ENCODE data around the gene NEUROD6.

GRCh38 chr7:31335161-31335856 lies 5.2 kb downstream of the NEUROD6 start:
- TF ChIP-seq ZNF707 (tag by site-specific recombination; IDR thresholded peaks at IDR 0.05) (no peak), ZNF660 (tag by site-specific recombination; IDR thresholded peaks at IDR 0.05) (no peak), TCF7L2 (IDR thresholded peaks at IDR 0.05; ENCODE audit: borderline replicate concordance, low read depth, low read length) (no peak), ZBTB7A (tag by site-specific recombination; IDR thresholded peaks at IDR 0.05; ENCODE audit: low read depth) (no peak), REPIN1 (tag by site-specific recombination; IDR thresholded peaks at IDR 0.05; ENCODE audit: low read depth) (no peak), ZNF830 (tag by site-specific recombination; IDR thresholded peaks at IDR 0.05; ENCODE audit: low read depth) (no peak), ZNF596 (tag by site-specific recombination; IDR thresholded peaks at IDR 0.05) (no peak), ZNF600 (tag by site-specific recombination; IDR thresholded peaks at IDR 0.05) (no peak)
- TF ChIP-seq, protein P1, sequence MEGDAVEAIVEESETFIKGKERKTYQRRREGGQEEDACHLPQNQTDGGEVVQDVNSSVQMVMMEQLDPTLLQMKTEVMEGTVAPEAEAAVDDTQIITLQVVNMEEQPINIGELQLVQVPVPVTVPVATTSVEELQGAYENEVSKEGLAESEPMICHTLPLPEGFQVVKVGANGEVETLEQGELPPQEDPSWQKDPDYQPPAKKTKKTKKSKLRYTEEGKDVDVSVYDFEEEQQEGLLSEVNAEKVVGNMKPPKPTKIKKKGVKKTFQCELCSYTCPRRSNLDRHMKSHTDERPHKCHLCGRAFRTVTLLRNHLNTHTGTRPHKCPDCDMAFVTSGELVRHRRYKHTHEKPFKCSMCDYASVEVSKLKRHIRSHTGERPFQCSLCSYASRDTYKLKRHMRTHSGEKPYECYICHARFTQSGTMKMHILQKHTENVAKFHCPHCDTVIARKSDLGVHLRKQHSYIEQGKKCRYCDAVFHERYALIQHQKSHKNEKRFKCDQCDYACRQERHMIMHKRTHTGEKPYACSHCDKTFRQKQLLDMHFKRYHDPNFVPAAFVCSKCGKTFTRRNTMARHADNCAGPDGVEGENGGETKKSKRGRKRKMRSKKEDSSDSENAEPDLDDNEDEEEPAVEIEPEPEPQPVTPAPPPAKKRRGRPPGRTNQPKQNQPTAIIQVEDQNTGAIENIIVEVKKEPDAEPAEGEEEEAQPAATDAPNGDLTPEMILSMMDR (tag by site-specific recombination; IDR thresholded peaks at IDR 0.05) = no peak
- TF ChIP-seq, protein P2, sequence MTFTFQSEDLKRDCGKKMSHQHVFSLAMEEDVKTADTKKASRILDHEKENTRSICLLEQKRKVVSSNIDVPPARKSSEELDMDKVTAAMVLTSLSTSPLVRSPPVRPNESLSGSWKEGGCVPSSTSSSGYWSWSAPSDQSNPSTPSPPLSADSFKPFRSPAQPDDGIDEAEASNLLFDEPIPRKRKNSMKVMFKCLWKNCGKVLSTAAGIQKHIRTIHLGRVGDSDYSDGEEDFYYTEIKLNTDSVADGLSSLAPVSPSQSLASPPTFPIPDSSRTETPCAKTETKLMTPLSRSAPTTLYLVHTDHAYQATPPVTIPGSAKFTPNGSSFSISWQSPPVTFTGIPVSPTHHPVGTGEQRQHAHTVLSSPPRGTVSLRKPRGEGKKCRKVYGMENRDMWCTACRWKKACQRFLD (tag by site-specific recombination; IDR thresholded peaks at IDR 0.05) = no peak
- TF ChIP-seq, protein P3, sequence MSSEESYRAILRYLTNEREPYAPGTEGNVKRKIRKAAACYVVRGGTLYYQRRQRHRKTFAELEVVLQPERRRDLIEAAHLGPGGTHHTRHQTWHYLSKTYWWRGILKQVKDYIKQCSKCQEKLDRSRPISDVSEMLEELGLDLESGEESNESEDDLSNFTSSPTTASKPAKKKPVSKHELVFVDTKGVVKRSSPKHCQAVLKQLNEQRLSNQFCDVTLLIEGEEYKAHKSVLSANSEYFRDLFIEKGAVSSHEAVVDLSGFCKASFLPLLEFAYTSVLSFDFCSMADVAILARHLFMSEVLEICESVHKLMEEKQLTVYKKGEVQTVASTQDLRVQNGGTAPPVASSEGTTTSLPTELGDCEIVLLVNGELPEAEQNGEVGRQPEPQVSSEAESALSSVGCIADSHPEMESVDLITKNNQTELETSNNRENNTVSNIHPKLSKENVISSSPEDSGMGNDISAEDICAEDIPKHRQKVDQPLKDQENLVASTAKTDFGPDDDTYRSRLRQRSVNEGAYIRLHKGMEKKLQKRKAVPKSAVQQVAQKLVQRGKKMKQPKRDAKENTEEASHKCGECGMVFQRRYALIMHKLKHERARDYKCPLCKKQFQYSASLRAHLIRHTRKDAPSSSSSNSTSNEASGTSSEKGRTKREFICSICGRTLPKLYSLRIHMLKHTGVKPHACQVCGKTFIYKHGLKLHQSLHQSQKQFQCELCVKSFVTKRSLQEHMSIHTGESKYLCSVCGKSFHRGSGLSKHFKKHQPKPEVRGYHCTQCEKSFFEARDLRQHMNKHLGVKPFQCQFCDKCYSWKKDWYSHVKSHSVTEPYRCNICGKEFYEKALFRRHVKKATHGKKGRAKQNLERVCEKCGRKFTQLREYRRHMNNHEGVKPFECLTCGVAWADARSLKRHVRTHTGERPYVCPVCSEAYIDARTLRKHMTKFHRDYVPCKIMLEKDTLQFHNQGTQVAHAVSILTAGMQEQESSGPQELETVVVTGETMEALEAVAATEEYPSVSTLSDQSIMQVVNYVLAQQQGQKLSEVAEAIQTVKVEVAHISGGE (tag by site-specific recombination; conservative IDR thresholded peaks at IDR 0.05; ENCODE audit: low read depth) = no peak
- TF ChIP-seq, protein P4, sequence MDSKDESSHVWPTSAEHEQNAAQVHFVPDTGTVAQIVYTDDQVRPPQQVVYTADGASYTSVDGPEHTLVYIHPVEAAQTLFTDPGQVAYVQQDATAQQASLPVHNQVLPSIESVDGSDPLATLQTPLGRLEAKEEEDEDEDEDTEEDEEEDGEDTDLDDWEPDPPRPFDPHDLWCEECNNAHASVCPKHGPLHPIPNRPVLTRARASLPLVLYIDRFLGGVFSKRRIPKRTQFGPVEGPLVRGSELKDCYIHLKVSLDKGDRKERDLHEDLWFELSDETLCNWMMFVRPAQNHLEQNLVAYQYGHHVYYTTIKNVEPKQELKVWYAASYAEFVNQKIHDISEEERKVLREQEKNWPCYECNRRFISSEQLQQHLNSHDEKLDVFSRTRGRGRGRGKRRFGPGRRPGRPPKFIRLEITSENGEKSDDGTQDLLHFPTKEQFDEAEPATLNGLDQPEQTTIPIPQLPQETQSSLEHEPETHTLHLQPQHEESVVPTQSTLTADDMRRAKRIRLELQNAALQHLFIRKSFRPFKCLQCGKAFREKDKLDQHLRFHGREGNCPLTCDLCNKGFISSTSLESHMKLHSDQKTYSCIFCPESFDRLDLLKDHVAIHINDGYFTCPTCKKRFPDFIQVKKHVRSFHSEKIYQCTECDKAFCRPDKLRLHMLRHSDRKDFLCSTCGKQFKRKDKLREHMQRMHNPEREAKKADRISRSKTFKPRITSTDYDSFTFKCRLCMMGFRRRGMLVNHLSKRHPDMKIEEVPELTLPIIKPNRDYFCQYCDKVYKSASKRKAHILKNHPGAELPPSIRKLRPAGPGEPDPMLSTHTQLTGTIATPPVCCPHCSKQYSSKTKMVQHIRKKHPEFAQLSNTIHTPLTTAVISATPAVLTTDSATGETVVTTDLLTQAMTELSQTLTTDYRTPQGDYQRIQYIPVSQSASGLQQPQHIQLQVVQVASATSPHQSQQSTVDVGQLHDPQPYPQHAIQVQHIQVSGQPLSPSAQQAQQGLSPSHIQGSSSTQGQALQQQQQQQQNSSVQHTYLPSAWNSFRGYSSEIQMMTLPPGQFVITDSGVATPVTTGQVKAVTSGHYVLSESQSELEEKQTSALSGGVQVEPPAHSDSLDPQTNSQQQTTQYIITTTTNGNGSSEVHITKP (tag by site-specific recombination; IDR thresholded peaks at IDR 0.05) = no peak
